Cardiac muscle cell (in vitro differentiated cells and primary cell): Measurements from ENCODE around the gene MGAT4B. TPM values are rescaled to one million over a fixed set of nuclear protein-coding genes. Genes with fewer than 3 reads are reported as not detected.

Experiments used
- DNase-seq, 2 donors: peaks; one replicate each; pipeline versions ENCODE4 v3.0.0 to v3.0.0-alpha.2; 2010 to 2017; ENCODE audit warnings: low read depth in 1 of 2, low spot score in 1 of 2
- H3K27ac ChIP-seq: fragments of 200-600 bp; sonication (generic); 2 replicates; pipeline ENCODE4 v1.5.1; 2016
- H3K27me3 ChIP-seq: fragments of 200-600 bp; sonication (generic); 2 replicates; pipeline ENCODE4 v1.6.0; 2016; ENCODE audit warnings: control low read depth
- H3K36me3 ChIP-seq: fragments of 200-600 bp; sonication (generic); 2 replicates; pipeline ENCODE4 v1.5.1; 2016; ENCODE audit warnings: control low read depth
- H3K4me1 ChIP-seq: fragments of 200-600 bp; sonication (generic); 2 replicates; pipeline ENCODE4 v1.8.1; 2017; ENCODE audit warnings: low read depth, mild to moderate bottlenecking, mixed run types
- H3K4me3 ChIP-seq: fragments of 200-600 bp; sonication (generic); 2 replicates; pipeline ENCODE4 v1.5.1; 2016; ENCODE audit warnings: mild to moderate bottlenecking
- H3K9me3 ChIP-seq: fragments of 200-600 bp; sonication (generic); 2 replicates; pipeline ENCODE4 v1.5.1; 2017; ENCODE audit warnings: low read depth, mild to moderate bottlenecking, control low read depth
- CTCF ChIP-seq: IDR thresholded peaks from 2 replicates; pipeline ENCODE4 v1.5.1; 2012; ENCODE audit warnings: low read depth, mild to moderate bottlenecking, low read length
- polyA plus RNA-seq: library from polyadenylated mRNA; unstranded; fragments of >200 nt; fragmentation: Nextera tagmentation; extraction: Ambion mirVana; gene quantifications from 2 replicates; pipeline ENCODE4 v1.2.1, GENCODE V29; 2016
- total RNA-seq: library from RNA; depleted of rRNA; stranded (reverse); fragments of >200 nt; gene quantifications from 2 replicates; pipeline ENCODE4 v1.2.3, GENCODE V29; 2016

MGAT4B gene
- total and polyA plus RNA-seq, 2 experiments from 2014 or later = 184 to 192 TPM

GRCh38 chr5:179766726-179767455 lies 39.8 kb downstream of the MGAT4B start:
- H3K36me3 ChIP-seq = peaks cover 39% of the 10 kb centered on the region

GRCh38 chr5:179766021-179766725 lies 40.5 kb downstream of the MGAT4B start:
- Histone ChIP-seq H3K9me3 (no peaks in the 10 kb centered on the region), H3K4me1 (peaks cover 23% of the 10 kb centered on the region), H3K4me3 (no peak overlapping the region), H3K36me3 (peaks cover 32% of the 10 kb centered on the region), H3K27me3 (no peaks in the 10 kb centered on the region), H3K27ac (peak overlapping the region; percentile 29)
- no peak for TF ChIP-seq CTCF
- DNase-seq = peak in 1 of 2 donors; percentile 40

More at GRCh38 chr5:179766726-179767455, 39.8 kb downstream of the MGAT4B start:
- DNase-seq = peak in 1 of 2 donors; percentile 35
- Histone ChIP-seq H3K4me3 (no peak overlapping the region), H3K4me1 (peaks cover 21% of the 10 kb centered on the region), H3K9me3 (no peaks in the 10 kb centered on the region), H3K27ac (no peak overlapping the region), H3K27me3 (no peaks in the 10 kb centered on the region)
- TF ChIP-seq CTCF = no peak

GRCh38 chr5:179765400-179765799 lies 41.3 kb downstream of the MGAT4B start:
- H3K27ac ChIP-seq = peak overlapping the region; percentile 29
- H3K4me1 ChIP-seq = peaks cover 24% of the 10 kb centered on the region
- TF ChIP-seq CTCF = no peak
- no peaks in the 10 kb centered on the region for H3K9me3 ChIP-seq
- H3K4me3 ChIP-seq = no peak overlapping the region
- no peaks in the 10 kb centered on the region for H3K27me3 ChIP-seq
- peak in 1 of 2 donors; percentile 88 for DNase-seq
- peaks cover 25% of the 10 kb centered on the region for H3K36me3 ChIP-seq

GRCh38 chr5:179764056-179764455 lies 42.6 kb downstream of the MGAT4B start:
- TF ChIP-seq CTCF = no peak
- Histone ChIP-seq H3K9me3 (no peaks in the 10 kb centered on the region), H3K27ac (peak overlapping the region; percentile 40), H3K36me3 (peaks cover 11% of the 10 kb centered on the region), H3K27me3 (no peaks in the 10 kb centered on the region), H3K4me3 (no peak overlapping the region), H3K4me1 (peaks cover 38% of the 10 kb centered on the region)
- DNase-seq = no peak

GRCh38 chr5:179763215-179763945 lies 43.3 kb downstream of the MGAT4B start:
- Histone ChIP-seq H3K4me1 (peaks cover 40% of the 10 kb centered on the region), H3K9me3 (no peaks in the 10 kb centered on the region), H3K27ac (peak overlapping the region; percentile 60), H3K4me3 (no peak overlapping the region), H3K27me3 (no peaks in the 10 kb centered on the region), H3K36me3 (peaks cover 9% of the 10 kb centered on the region)
- peak; percentile 85 for TF ChIP-seq CTCF
- DNase-seq = peak; percentile 72 to 89
